Progenitor cell of endocrine pancreas (in vitro differentiated cells): ENCODE data around the gene RPL41. TPM values are rescaled to one million over a fixed set of nuclear protein-coding genes. Genes with fewer than 3 reads are reported as not detected.
"Not testable (repeated sequence)": the region's sequence is repeated elsewhere in the genome, so short reads cannot be mapped to it uniquely, and the experiment has no call there.

Experiments
- DNase-seq: peaks from one replicate; pipeline ENCODE4 v3.0.0; 2021; ENCODE audit warnings: low spot score; ENCODE audit not compliant: unreplicated experiment
- H3K27ac Mint-ChIP-seq: 2 replicates; pipeline ENCODE4 v1.8.0; 2021; ENCODE audit warnings: mild to moderate bottlenecking, moderate library complexity, mixed read lengths
- H3K27me3 Mint-ChIP-seq: 2 replicates; pipeline ENCODE4 v1.8.0; 2021; ENCODE audit warnings: mixed read lengths
- H3K36me3 Mint-ChIP-seq: 2 replicates; pipeline ENCODE4 v1.8.0; 2022; ENCODE audit warnings: mixed read lengths; ENCODE audit not compliant: insufficient read depth
- H3K4me1 Mint-ChIP-seq: 2 replicates; pipeline ENCODE4 v1.8.0; 2021; ENCODE audit warnings: low read depth, mixed read lengths
- H3K4me3 Mint-ChIP-seq: 2 replicates; pipeline ENCODE4 v1.8.0; 2021; ENCODE audit warnings: low read depth, mild to moderate bottlenecking, moderate library complexity, mixed read lengths
- H3K9me3 Mint-ChIP-seq: 2 replicates; pipeline ENCODE4 v1.8.0; 2021; ENCODE audit warnings: low read depth, mixed read lengths
- long read RNA-seq: library from polyadenylated mRNA; unstranded; transcript quantifications from one replicate; pipeline ENCODE4 v2.0.0, GENCODE V29; 2020
- total RNA-seq: library from RNA; stranded (reverse); gene quantifications from 2 replicates; pipeline ENCODE4 v1.2.1, GENCODE V29; 2021
- TF ChIP-seq, protein P1 (sequence below): fragments of 200-600 bp; sonication (generic); IDR thresholded peaks from one replicate; pipeline ENCODE4 v1.5.0; 2021; ENCODE audit warnings: antibody characterized with exemption, mild to moderate bottlenecking; ENCODE audit not compliant: unreplicated experiment

The RPL41 gene
- 3,912 and 3,916 TPM in 2 replicates for total RNA-seq
- long read RNA-seq, transcript RPL41-204 (3 exons, 699 nt), result minor isoform, 7 of 2,108 reads
- long read RNA-seq, transcript RPL41-202 (4 exons, 469 nt), result major isoform, 2,051 of 2,108 reads
- long read RNA-seq, partial matches to known transcripts, result 4 of 2,108 reads
- long read RNA-seq, other reads (novel, unspliced or antisense), result 40 of 2,108 reads

- no peaks in the 10 kb centered on the region for H3K27me3 Mint-ChIP-seq
- DNase-seq, result peak; percentile 87
- TF ChIP-seq, protein P1, sequence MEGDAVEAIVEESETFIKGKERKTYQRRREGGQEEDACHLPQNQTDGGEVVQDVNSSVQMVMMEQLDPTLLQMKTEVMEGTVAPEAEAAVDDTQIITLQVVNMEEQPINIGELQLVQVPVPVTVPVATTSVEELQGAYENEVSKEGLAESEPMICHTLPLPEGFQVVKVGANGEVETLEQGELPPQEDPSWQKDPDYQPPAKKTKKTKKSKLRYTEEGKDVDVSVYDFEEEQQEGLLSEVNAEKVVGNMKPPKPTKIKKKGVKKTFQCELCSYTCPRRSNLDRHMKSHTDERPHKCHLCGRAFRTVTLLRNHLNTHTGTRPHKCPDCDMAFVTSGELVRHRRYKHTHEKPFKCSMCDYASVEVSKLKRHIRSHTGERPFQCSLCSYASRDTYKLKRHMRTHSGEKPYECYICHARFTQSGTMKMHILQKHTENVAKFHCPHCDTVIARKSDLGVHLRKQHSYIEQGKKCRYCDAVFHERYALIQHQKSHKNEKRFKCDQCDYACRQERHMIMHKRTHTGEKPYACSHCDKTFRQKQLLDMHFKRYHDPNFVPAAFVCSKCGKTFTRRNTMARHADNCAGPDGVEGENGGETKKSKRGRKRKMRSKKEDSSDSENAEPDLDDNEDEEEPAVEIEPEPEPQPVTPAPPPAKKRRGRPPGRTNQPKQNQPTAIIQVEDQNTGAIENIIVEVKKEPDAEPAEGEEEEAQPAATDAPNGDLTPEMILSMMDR, result no peak
- H3K9me3 Mint-ChIP-seq, result no peaks in the 10 kb centered on the region
- peaks cover 21% of the 10 kb centered on the region for H3K36me3 Mint-ChIP-seq
- H3K4me3 Mint-ChIP-seq, result peak within 1 kb of the TSS; percentile 96
- H3K27ac Mint-ChIP-seq, result peak within 1 kb of the TSS; percentile 99
- H3K4me1 Mint-ChIP-seq, result peaks cover 22% of the 10 kb centered on the region
These were observed at the start of gene RPL41 for GRCh38 chr12:56116267-56117081. RPL41 (plus strand) TSS chr12:56116633.

DNA sequence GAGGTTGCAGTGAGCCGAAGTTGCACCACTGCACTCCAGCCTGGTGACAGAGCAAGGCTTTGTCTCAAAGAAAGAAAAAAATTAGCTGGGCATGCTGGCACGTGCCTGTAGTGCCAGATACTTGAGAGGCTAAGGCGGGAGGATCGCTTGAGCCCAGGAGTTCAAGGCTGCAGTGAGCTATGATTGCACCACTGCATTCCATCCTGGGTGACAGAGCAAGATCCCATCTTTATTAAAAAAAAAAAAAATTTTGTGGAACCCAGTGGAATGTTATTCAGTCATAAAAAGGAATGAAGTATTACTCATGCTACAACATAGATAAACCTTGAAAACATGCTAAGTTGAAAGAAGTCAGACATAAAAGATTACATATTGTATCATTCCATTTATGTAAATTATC, 44.8 kb upstream of the RPL41 start:
- Mint-ChIP-seq H3K9me3 (no peaks in the 10 kb centered on the region), H3K36me3 (no peaks in the 10 kb centered on the region), H3K27ac (no peak overlapping the region), H3K4me1 (peaks cover 3% of the 10 kb centered on the region), H3K27me3 (no peaks in the 10 kb centered on the region), H3K4me3 (no peak overlapping the region)
- TF ChIP-seq, protein P1, result no peak
- DNase-seq, result no peak

DNA sequence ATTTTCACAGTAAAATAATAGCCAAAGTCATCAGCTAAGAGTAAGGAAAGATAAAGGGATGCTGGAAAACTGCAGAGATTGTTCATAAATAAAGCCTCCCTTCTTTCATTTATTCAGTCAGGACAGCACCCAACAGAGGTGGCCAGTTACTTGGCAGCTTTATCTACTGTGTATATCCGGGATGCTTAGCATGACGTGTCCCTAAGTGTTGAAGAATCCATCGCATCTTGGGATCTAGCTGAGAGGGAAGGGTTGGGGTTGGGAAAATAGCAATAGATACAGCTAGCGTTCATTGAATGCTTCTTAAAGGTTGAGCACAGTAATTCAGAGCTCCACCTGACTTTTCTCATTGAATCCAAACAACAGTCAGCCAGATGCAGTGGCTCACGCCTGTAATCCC, 42.0 kb upstream of the RPL41 start:
- Mint-ChIP-seq H3K4me1 (peaks cover 6% of the 10 kb centered on the region), H3K4me3 (no peak overlapping the region), H3K9me3 (no peaks in the 10 kb centered on the region)

GRCh38 chr12:56077966-56078365, 38.5 kb upstream of the RPL41 start:
- not testable (repeated sequence) for H3K27ac Mint-ChIP-seq, DNase-seq, H3K27me3 Mint-ChIP-seq, H3K9me3 Mint-ChIP-seq, H3K36me3 Mint-ChIP-seq
- H3K4me3 Mint-ChIP-seq, result peak overlapping the region; percentile 40
- peaks cover 22% of the 10 kb centered on the region for H3K4me1 Mint-ChIP-seq

More for the DNA sequence above, 42.0 kb upstream of the RPL41 start:
- Mint-ChIP-seq H3K36me3 (no peaks in the 10 kb centered on the region), H3K27ac (no peak overlapping the region), H3K27me3 (no peaks in the 10 kb centered on the region)
- TF ChIP-seq, protein P1, result no peak
- DNase-seq, result no peak

DNA sequence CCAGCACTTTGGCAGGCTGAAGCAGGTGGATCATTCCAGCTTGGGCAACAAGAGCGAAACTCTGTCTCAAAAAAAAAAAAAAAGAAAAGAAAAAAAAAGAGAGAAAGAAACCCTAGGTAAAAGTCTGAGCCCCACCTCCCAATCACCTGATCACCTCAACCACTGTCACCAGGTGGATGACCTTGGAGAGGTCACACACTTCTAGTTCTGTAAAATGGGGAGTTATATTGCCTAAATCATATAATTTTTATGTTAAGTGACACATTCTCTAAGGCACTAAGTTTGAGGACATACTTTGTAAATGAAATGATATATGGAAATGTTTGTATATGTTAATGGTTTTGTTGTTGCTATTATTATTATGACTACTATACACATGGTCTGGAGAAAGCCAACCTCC, 38.0 kb upstream of the RPL41 start:
- peak overlapping the region; percentile 99 for H3K27ac Mint-ChIP-seq
- H3K4me3 Mint-ChIP-seq, result peak overlapping the region; percentile 93
- peaks cover 22% of the 10 kb centered on the region for H3K4me1 Mint-ChIP-seq
- no peak for DNase-seq
- no peaks in the 10 kb centered on the region for H3K36me3 Mint-ChIP-seq
- no peaks in the 10 kb centered on the region for H3K9me3 Mint-ChIP-seq
- H3K27me3 Mint-ChIP-seq, result no peaks in the 10 kb centered on the region
- TF ChIP-seq, protein P1, result no peak
